Measurements from ENCODE around the gene DCST2. TPM values are rescaled to one million over a fixed set of nuclear protein-coding genes. Genes with fewer than 3 reads are reported as not detected.

DCST2 gene
- total RNA-seq, 1 donor from 2014 or later, result 0.30 TPM

DNA sequence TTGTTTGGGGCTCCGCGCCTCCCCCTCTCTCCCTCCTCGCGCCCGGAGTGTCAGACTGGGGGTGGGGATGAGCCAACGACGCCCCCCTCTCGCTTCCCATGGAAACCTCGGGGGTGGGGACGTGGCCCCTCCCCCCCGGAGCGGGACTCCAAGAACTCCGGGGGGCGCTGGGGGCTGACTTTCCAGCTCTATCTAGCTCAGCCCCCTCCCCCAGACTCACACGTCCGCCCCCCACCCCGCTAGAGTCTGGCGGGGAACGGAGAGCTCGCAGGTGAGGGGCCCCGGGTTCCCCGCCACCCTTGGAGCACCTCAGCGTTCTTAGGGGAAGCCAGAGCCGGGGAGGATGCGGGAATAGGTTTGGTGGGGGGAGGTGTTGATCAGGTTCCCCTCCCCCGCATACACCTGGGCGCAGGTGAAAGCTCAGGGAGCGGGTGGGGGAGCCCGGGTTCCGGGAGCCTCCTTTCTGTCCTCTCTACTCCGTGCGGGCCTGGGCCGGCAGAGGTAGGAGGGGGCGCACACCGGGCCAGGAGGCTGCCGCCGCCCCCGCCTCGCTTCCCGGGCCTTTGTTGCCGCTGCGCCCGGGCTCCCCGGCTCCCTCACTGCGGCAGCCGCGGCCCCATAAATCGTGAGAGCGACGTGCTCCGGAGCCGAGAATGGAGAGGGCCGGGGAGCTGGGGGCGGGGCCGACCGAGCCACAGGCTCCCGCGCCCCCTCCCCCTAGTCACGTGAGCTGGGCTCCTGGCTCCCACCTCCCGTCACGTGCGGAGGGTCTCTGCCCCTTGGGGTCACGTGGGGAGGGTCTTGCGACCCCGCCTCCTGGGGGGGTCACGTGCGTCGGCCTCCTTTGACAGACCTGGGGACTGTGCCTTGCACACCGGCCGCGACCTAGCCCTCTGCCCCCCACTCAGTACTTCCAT lies 47.0 kb upstream of the DCST2 start:
- Mint-ChIP-seq H3K9me3 (ENCODE audit: low read depth) (no peaks in the 10 kb centered on the region), H3K4me3 (ENCODE audit: unreplicated experiment) (no peak overlapping the region), H3K4me1 (ENCODE audit: low read depth) (peaks cover 37% of the 10 kb centered on the region), H3K27ac (ENCODE audit: unreplicated experiment) (no peak overlapping the region), H3K27me3 (ENCODE audit: low read depth) (peaks cover 24% of the 10 kb centered on the region), H3K36me3 (ENCODE audit: low read depth) (peaks cover 5% of the 10 kb centered on the region)
- TF ChIP-seq, protein P1, sequence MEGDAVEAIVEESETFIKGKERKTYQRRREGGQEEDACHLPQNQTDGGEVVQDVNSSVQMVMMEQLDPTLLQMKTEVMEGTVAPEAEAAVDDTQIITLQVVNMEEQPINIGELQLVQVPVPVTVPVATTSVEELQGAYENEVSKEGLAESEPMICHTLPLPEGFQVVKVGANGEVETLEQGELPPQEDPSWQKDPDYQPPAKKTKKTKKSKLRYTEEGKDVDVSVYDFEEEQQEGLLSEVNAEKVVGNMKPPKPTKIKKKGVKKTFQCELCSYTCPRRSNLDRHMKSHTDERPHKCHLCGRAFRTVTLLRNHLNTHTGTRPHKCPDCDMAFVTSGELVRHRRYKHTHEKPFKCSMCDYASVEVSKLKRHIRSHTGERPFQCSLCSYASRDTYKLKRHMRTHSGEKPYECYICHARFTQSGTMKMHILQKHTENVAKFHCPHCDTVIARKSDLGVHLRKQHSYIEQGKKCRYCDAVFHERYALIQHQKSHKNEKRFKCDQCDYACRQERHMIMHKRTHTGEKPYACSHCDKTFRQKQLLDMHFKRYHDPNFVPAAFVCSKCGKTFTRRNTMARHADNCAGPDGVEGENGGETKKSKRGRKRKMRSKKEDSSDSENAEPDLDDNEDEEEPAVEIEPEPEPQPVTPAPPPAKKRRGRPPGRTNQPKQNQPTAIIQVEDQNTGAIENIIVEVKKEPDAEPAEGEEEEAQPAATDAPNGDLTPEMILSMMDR (IDR thresholded peaks at IDR 0.05), result no peak
- no peak for DNase-seq (ENCODE audit: low spot score)

DNA sequence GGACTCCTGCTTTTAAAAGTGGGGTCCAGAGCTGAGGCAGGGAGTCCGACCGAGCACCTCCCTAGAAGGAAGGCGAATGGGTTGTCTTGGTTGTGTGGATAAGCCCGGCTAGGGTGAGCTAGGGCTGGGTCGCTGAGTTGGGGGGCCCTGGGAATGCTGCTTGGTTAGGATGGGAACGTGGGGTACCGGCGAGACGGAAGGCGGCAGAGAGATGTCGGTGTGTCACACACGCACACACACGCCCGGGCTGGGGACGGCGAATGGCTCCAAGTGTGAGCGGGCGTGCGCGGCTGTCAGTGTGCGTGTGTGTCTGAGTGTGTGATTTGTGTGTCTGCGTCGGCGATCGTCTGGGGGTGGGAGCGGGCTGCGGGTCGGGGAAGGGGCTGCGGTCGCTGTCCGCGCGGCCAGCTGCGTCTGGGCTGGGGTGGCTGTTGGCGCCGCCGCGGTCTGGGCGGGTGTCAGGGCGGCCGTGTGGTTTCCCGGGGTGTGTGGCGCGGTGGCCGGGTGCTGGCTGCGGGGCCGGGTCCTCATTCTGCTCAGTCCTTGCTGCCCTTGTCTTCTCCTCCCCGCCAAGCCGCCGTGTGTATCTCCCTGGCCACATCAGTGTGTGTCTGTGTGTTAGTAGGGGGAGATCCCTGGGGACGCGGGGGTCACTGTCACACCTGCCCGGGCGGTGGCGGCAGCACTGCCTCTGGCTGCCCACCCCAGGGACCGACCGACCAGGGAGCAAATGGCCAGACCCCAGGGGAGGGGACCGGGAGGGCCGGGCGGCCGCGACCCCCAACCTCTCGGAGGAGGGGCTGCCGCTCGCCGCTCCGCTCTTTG lies 46.1 kb upstream of the DCST2 start:
- Mint-ChIP-seq H3K36me3 (ENCODE audit: low read depth) (peaks cover 5% of the 10 kb centered on the region), H3K4me3 (ENCODE audit: unreplicated experiment) (peak overlapping the region; percentile 66)

DNA sequence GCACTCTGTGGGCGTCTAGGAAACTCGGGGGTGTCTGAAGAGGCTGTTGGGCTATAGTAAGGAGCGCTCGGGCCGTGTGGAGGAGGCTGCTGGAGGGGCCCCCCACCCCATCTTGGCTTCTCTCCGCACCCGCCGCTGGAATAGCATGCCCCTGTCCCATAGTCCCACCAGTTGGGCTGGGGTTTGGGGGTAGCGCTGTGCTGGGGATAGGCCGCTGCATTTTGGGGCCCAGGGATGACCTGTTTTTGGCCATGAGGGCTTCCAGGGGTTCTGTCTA lies 45.6 kb upstream of the DCST2 start:
- Mint-ChIP-seq H3K9me3 (ENCODE audit: low read depth) (no peaks in the 10 kb centered on the region), H3K4me3 (ENCODE audit: unreplicated experiment) (peak overlapping the region; percentile 66), H3K27me3 (ENCODE audit: low read depth) (peaks cover 24% of the 10 kb centered on the region), H3K4me1 (ENCODE audit: low read depth) (peaks cover 28% of the 10 kb centered on the region), H3K27ac (ENCODE audit: unreplicated experiment) (no peak overlapping the region), H3K36me3 (ENCODE audit: low read depth) (peaks cover 5% of the 10 kb centered on the region)
- no peak for DNase-seq (ENCODE audit: low spot score)
- TF ChIP-seq, protein P1 (IDR thresholded peaks at IDR 0.05), result no peak

More for the DNA sequence above, 46.1 kb upstream of the DCST2 start:
- TF ChIP-seq, protein P1 (IDR thresholded peaks at IDR 0.05), result no peak
- H3K27ac Mint-ChIP-seq (ENCODE audit: unreplicated experiment), result no peak overlapping the region
- H3K4me1 Mint-ChIP-seq (ENCODE audit: low read depth), result peaks cover 33% of the 10 kb centered on the region
- peak; percentile 86 for DNase-seq (ENCODE audit: low spot score)
- H3K27me3 Mint-ChIP-seq (ENCODE audit: low read depth), result peaks cover 24% of the 10 kb centered on the region
- no peaks in the 10 kb centered on the region for H3K9me3 Mint-ChIP-seq (ENCODE audit: low read depth)

DNA sequence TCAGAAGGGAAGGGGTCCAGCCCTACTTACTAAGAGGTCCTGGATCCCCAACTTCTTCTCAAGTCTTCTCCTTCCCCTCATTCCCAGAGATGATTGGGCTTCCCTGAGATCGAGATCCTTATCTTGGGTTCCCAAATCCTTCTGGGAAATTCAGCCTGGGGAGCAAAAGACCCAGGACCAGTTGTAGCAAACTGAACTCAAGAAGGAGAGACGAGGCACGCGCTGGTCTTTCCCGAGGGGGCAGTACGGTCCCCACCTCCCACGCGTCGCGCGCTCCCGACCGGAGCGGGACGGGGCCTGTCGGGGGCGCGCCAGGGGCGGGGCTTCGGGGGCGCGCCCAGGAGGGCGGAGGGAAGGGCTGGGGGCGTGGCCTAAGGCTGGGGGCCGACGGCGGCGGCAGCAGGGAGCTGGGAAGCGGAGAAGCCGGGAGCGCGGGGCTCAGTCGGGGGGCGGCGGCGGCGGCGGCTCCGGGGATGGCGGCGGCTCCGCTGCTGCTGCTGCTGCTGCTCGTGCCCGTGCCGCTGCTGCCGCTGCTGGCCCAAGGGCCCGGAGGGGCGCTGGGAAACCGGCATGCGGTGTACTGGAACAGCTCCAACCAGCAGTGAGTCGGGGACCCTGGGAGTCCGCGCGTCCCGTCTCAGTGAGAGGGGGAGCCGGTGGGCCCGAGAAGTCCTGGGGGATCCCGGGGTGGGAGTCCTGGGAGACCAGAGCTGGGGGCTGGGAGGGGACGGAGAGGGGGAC lies 45.1 kb upstream of the DCST2 start, which contains the start of gene EFNA3:
Gene EFNA3 (plus strand): TSS at position 369 of the 741 bp plus-strand sequence. CDS start 105 bp downstream, at position 474.
- Mint-ChIP-seq H3K4me3 (ENCODE audit: unreplicated experiment) (peak within 1 kb of the TSS; percentile 66), H3K27me3 (ENCODE audit: low read depth) (peaks cover 22% of the 10 kb centered on the region), H3K9me3 (ENCODE audit: low read depth) (no peaks in the 10 kb centered on the region), H3K36me3 (ENCODE audit: low read depth) (peaks cover 5% of the 10 kb centered on the region), H3K4me1 (ENCODE audit: low read depth) (peaks cover 25% of the 10 kb centered on the region), H3K27ac (ENCODE audit: unreplicated experiment) (no peak within 1 kb of the TSS)
- peak; percentile 92 for DNase-seq (ENCODE audit: low spot score)
- TF ChIP-seq, protein P1 (IDR thresholded peaks at IDR 0.05), result no peak

All from chondrocyte (in vitro differentiated cells).